ENCODE data around the gene GLUD2. TPM values are rescaled to one million over a fixed set of nuclear protein-coding genes. Genes with fewer than 3 reads are reported as not detected.

GLUD2 gene
- total and polyA plus RNA-seq, 9 of the 15 experiments (the other 6 are each of a cell fraction or from before 2014, with no cell fraction given) = 1.5 to 9.6 (median 7.1) TPM

GRCh38 chrX:121084903-121085611, 37.6 kb downstream of the GLUD2 start:
- H3K9me3 ChIP-seq (replicated peaks; ENCODE audit: control insufficient read depth, insufficient read depth, low read depth, low read length) = no peaks in the 10 kb centered on the region
- in situ Hi-C loops (cut with MboI) (no loop called here), intact Hi-C loops (cut with micrococcal nuclease) (loop anchor here (10.0 kb wide), 1 partner anchor 110 kb away; no protein-coding TSS in a partner anchor)
- no peaks in the 10 kb centered on the region for H3K36me3 ChIP-seq (ENCODE audit: control insufficient read depth, insufficient read depth, low read length)
- H3K27ac ChIP-seq (ENCODE audit: extremely low read depth, low read depth, low read length) = peak overlapping the region; percentile 73
- H4K20me1 ChIP-seq (replicated peaks; ENCODE audit: control insufficient read depth, insufficient read depth, low read length) = no peaks in the 10 kb centered on the region
- 5% methylated on average over 3 of the region's 3 CpGs for WGBS (ENCODE audit: insufficient coverage, low coverage, missing lambda C conversion rate)
- no peaks in the 10 kb centered on the region for H3K79me2 ChIP-seq (ENCODE audit: control insufficient read depth, insufficient read depth, low read length)
- no peaks in the 10 kb centered on the region for H3K27me3 ChIP-seq (ENCODE audit: control insufficient read depth in 2 of 2, insufficient read depth in 2 of 2, low read length in 2 of 2)
- H3K4me2 ChIP-seq (ENCODE audit: insufficient read depth, low read length) = peak overlapping the region; percentile 45
- no peak overlapping the region for H3K4me3 ChIP-seq
- peak; percentile 17 to 70 (median 28) for DNase-seq (ENCODE audit: extremely low read depth in 1 of 4, low spot score in 3 of 4)
- ChIA-PET POLR2A (interaction anchor here (0.6 kb wide), 1 partner anchor 63 kb away, joined by 3 read pairs; no protein-coding TSS in a partner anchor), CTCF (ENCODE audit: low intra/inter-chr PET ratio) (no interaction called here)
- no TSS peak for BruUV-seq (replicated peaks)
- peaks cover 0 to 11% of the 10 kb centered on the region in 2 experiments; a peak in 3 of 5 replicates for H3K4me1 ChIP-seq (replicated peaks in 1 of 2; ENCODE audit: control insufficient read depth in 2 of 2, insufficient read depth in 2 of 2, low read length in 2 of 2)
- ATAC-seq = peak; percentile 90
- H3K9ac ChIP-seq (ENCODE audit: insufficient read depth in 1 of 2, low read depth in 2 of 2, low read length in 2 of 2) = peak overlapping the region in 1 of 2 experiments; percentile 23; a peak in 2 of 4 replicates
- H3K9me1 ChIP-seq (ENCODE audit: control insufficient read depth, insufficient read depth, low read length) = no peaks in the 10 kb centered on the region
- FAIRE-seq = peak; percentile 72
- peak overlapping the region; percentile 72 for H2AFZ ChIP-seq (ENCODE audit: low read depth, low read length)
- TF ChIP-seq, protein P1, sequence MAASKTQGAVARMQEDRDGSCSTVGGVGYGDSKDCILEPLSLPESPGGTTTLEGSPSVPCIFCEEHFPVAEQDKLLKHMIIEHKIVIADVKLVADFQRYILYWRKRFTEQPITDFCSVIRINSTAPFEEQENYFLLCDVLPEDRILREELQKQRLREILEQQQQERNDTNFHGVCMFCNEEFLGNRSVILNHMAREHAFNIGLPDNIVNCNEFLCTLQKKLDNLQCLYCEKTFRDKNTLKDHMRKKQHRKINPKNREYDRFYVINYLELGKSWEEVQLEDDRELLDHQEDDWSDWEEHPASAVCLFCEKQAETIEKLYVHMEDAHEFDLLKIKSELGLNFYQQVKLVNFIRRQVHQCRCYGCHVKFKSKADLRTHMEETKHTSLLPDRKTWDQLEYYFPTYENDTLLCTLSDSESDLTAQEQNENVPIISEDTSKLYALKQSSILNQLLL (CRISPR knock-in tag; IDR thresholded peaks at IDR 0.05; ENCODE audit: borderline replicate concordance) = no peak
- TF ChIP-seq BMI1 (IDR thresholded peaks at IDR 0.05; ENCODE audit: low read length) (no peak), DPF2 (IDR thresholded peaks at IDR 0.05) (peak; percentile 59; the same call in 1 of the 2 replicates), SP2 (IDR thresholded peaks at IDR 0.05; ENCODE audit: extremely low read depth, low read depth, low read length, poor library complexity, severe bottlenecking) (no peak), PHF20 (IDR thresholded peaks at IDR 0.05; ENCODE audit: partially characterized antibody) (no peak), KLF13 (tag; IDR thresholded peaks at IDR 0.05; ENCODE audit: borderline replicate concordance, low read depth) (no peak), TCF3 (CRISPR knock-in tag; IDR thresholded peaks at IDR 0.05) (peak; percentile 52; the same call in 1 of the 2 replicates), TGIF2 (CRISPR knock-in tag; IDR thresholded peaks at IDR 0.05) (no peak), FOXK2 (conservative IDR thresholded peaks at IDR 0.05 in 1 of 2, IDR thresholded peaks at IDR 0.05 in 1 of 2; ENCODE audit: low read depth in 2 of 2) (no peak), ATF3 (IDR thresholded peaks at IDR 0.05) (0 out of 2 replicates have a peak, but pooled peaks have one; percentile 15), ATF3 (CRISPR knock-in tag; conservative IDR thresholded peaks at IDR 0.05) (no peak), ZNF124 (CRISPR knock-in tag; IDR thresholded peaks at IDR 0.05) (no peak), SMARCA4 (IDR thresholded peaks at IDR 0.05) (peak; percentile 44; the same call in 1 of the 2 replicates), ZNF830 (CRISPR knock-in tag; IDR thresholded peaks at IDR 0.05) (no peak), NCOA2 (IDR thresholded peaks at IDR 0.05; ENCODE audit: partially characterized antibody in 2 of 2) (no peak), CBFA2T2 (conservative IDR thresholded peaks at IDR 0.05) (peak; percentile 32), KDM4B (IDR thresholded peaks at IDR 0.05; ENCODE audit: borderline replicate concordance in 2 of 2, low read depth in 1 of 2) (no peak), ARID1B (IDR thresholded peaks at IDR 0.05) (peak; percentile 69), KLF6 (CRISPR knock-in tag; IDR thresholded peaks at IDR 0.05; ENCODE audit: borderline replicate concordance) (no peak), TAL1 (IDR thresholded peaks at IDR 0.05) (peak; percentile 35; the same call in 1 of the 2 replicates), NCOR1 (IDR thresholded peaks at IDR 0.05) (peak; percentile 43; the same call in 1 of the 2 replicates), ZNF282 (CRISPR knock-in tag; IDR thresholded peaks at IDR 0.05) (no peak), FOSL1 (tag; conservative IDR thresholded peaks at IDR 0.05) (peak; percentile 61)

Data from K562 (cell line).